Upper lobe of left lung (tissue), 6 donors: ENCODE results near the gene ACOXL. TPM values are rescaled to one million over a fixed set of nuclear protein-coding genes. Genes with fewer than 3 reads are reported as not detected.

Experiments used
- ATAC-seq, 2 donors: fragments of 200-7000 bp; cut with Tn5 transposase; one replicate each; pipeline ENCODE4 v1.9.1; 2022; ENCODE audit warnings: mild to moderate bottlenecking in 2 of 2, moderate library complexity in 2 of 2; ENCODE audit not compliant: low FRiP score in 2 of 2
- DNase-seq, 2 donors: peaks; one replicate each; pipeline ENCODE4 v3.0.0-alpha.2; 2019 to 2020
- H3K27ac ChIP-seq, 4 donors: fragments of 200-600 bp; sonication (generic); one replicate each; pipeline ENCODE4 v1.5.1; 2016 to 2019
- H3K27me3 ChIP-seq, 4 donors: fragments of 200-600 bp; sonication (generic); one replicate each; pipeline ENCODE4 v1.5.1; 2017 to 2019
- H3K36me3 ChIP-seq, 4 donors: fragments of 200-600 bp; sonication (generic); one replicate each; pipeline ENCODE4 v1.5.1; 2016 to 2019
- H3K4me1 ChIP-seq, 4 donors: fragments of 200-600 bp; sonication (generic); one replicate each; pipeline ENCODE4 v1.5.1; 2018 to 2019
- H3K4me3 ChIP-seq, 4 donors: fragments of 200-600 bp; sonication (generic); one replicate each; pipeline ENCODE4 v1.5.1; 2017 to 2019; ENCODE audit warnings: mild to moderate bottlenecking in 2 of 4, moderate library complexity in 1 of 4
- H3K9me3 ChIP-seq, 4 donors: fragments of 200-600 bp; sonication (generic); one replicate each; pipeline ENCODE4 v1.5.1; 2018 to 2019
- CTCF ChIP-seq, 6 experiments: fragments of 450-650 bp in 4 of 6; fragments of 200-600 bp in 2 of 6; sonication (generic) in 2 of 6; IDR thresholded peaks; one replicate each; pipeline ENCODE4 v1.5.1; 2016 to 2019; ENCODE audit warnings: antibody characterized with exemption in 6 of 6
- EP300 ChIP-seq, 4 donors: sonication (generic); formaldehyde crosslinking; IDR thresholded peaks; one replicate each; pipeline ENCODE4 v1.5.1; 2017; ENCODE audit warnings: antibody characterized with exemption in 4 of 4, control low read depth in 2 of 4
- POLR2A ChIP-seq, 4 donors: fragments of 450-650 bp; IDR thresholded peaks; one replicate each; pipeline ENCODE4 v1.5.1; 2016 to 2017; ENCODE audit warnings: antibody characterized with exemption in 4 of 4, mild to moderate bottlenecking in 2 of 4
- POLR2AphosphoS5 ChIP-seq, 2 donors: sonication (generic); formaldehyde crosslinking; IDR thresholded peaks; one replicate each; pipeline ENCODE4 v1.5.1; 2017; ENCODE audit warnings: antibody characterized with exemption in 2 of 2
- WGBS, 2 donors: methylation state at CpG; one replicate each; pipeline ENCODE4 v1.1.5; 2017 to 2018; 5-methylcytosine and 5-hydroxymethylcytosine counted together
- total RNA-seq, 6 donors: library from RNA; depleted of rRNA in 4 of 6; stranded (reverse); fragments of >200 nt in 4 of 6; gene quantifications; one replicate each; pipeline versions ENCODE4 v1.1.0 to v1.2.1, GENCODE V29; 2016 to 2021
- donor health status: DM: no; HTN: no; CAD: no; lungs with moderate emphysema.
- donor health status: DM: no; HTN: yes; CAD: no; lungs with severe emphysema.

The ACOXL gene
- total RNA-seq, 6 donors from 2014 or later, result 30.2 to 128 (median 38.0) TPM

GRCh38 chr2:110727923-110728322 lies 4.5 kb upstream of the ACOXL start:
- TF ChIP-seq POLR2A (IDR thresholded peaks at IDR 0.05) (no peak), CTCF (IDR thresholded peaks at IDR 0.05) (no peak), POLR2AphosphoS5 (IDR thresholded peaks at IDR 0.05) (no peak), EP300 (IDR thresholded peaks at IDR 0.05) (no peak)
- Histone ChIP-seq H3K36me3 (no peaks in the 10 kb centered on the region), H3K9me3 (no peaks in the 10 kb centered on the region), H3K4me1 (peaks cover 4 to 11% (median 7%) of the 10 kb centered on the region in 4 donors), H3K4me3 (no peak overlapping the region), H3K27me3 (peaks cover 0 to 9% (median 2%) of the 10 kb centered on the region in 4 donors), H3K27ac (no peak overlapping the region)
- no peak for ATAC-seq
- DNase-seq, result no peak
- 94 to 96% methylated on average over 4 of the region's 4 CpGs for WGBS, 2 donors

- TF ChIP-seq POLR2AphosphoS5 (IDR thresholded peaks at IDR 0.05) (no peak), CTCF (IDR thresholded peaks at IDR 0.05) (no peak), EP300 (IDR thresholded peaks at IDR 0.05) (no peak), POLR2A (IDR thresholded peaks at IDR 0.05) (no peak)
- H3K9me3 ChIP-seq, result no peaks in the 10 kb centered on the region
- peaks cover 0 to 12% (median 5%) of the 10 kb centered on the region in 4 donors for H3K27me3 ChIP-seq
- H3K27ac ChIP-seq, result no peak overlapping the region
- H3K4me3 ChIP-seq, result no peak overlapping the region
- no peaks in the 10 kb centered on the region for H3K36me3 ChIP-seq
- no peak for DNase-seq
- no peak for ATAC-seq
- H3K4me1 ChIP-seq, result peaks cover 8 to 14% (median 10%) of the 10 kb centered on the region in 4 donors
- 77 to 79% methylated on average over 7 of the region's 7 CpGs for WGBS, 2 donors
Measured at GRCh38 chr2:110729106-110729505, 3.3 kb upstream of the ACOXL start.

- ATAC-seq, result no peak
Measured at GRCh38 chr2:110731064-110731463, 1.3 kb upstream of the ACOXL start.

GRCh38 chr2:110735366-110735765 lies 3.0 kb downstream of the ACOXL start:
- TF ChIP-seq POLR2A (IDR thresholded peaks at IDR 0.05) (peak in 1 of 4 donors; percentile 58), EP300 (IDR thresholded peaks at IDR 0.05) (peak in 1 of 4 donors; percentile 58), CTCF (IDR thresholded peaks at IDR 0.05) (no peak), POLR2AphosphoS5 (IDR thresholded peaks at IDR 0.05) (peak in 1 of 2 donors; percentile 44)
- DNase-seq (peak in 1 of 2 donors; percentile 82), ATAC-seq (peak; percentile 62 to 81)
- peaks cover 0 to 12% (median 5%) of the 10 kb centered on the region in 4 donors for H3K27me3 ChIP-seq
- peak overlapping the region in 3 of 4 donors; percentile 40 to 59 (median 49) for H3K27ac ChIP-seq
- H3K4me3 ChIP-seq, result peak overlapping the region in 3 of 4 donors; percentile 2 to 56 (median 14)
- no peaks in the 10 kb centered on the region for H3K36me3 ChIP-seq
- H3K4me1 ChIP-seq, result peaks cover 8 to 14% (median 10%) of the 10 kb centered on the region in 4 donors
- 33 to 39% methylated on average over 2 to 4 of the region's 4 CpGs for WGBS, 2 donors
- no peaks in the 10 kb centered on the region for H3K9me3 ChIP-seq

More at GRCh38 chr2:110731064-110731463, 1.3 kb upstream of the ACOXL start:
- no peak overlapping the region for H3K4me3 ChIP-seq
- 92 to 94% methylated on average over 5 of the region's 5 CpGs for WGBS, 2 donors
- TF ChIP-seq CTCF (IDR thresholded peaks at IDR 0.05) (no peak), EP300 (IDR thresholded peaks at IDR 0.05) (no peak), POLR2A (IDR thresholded peaks at IDR 0.05) (no peak), POLR2AphosphoS5 (IDR thresholded peaks at IDR 0.05) (no peak)
- peaks cover 0 to 12% (median 5%) of the 10 kb centered on the region in 4 donors for H3K27me3 ChIP-seq
- no peaks in the 10 kb centered on the region for H3K36me3 ChIP-seq
- no peak for DNase-seq
- H3K9me3 ChIP-seq, result no peaks in the 10 kb centered on the region
- H3K27ac ChIP-seq, result no peak overlapping the region
- H3K4me1 ChIP-seq, result peaks cover 8 to 14% (median 10%) of the 10 kb centered on the region in 4 donors

GRCh38 chr2:110737783-110738182 lies 5.4 kb downstream of the ACOXL start:
- no peak for DNase-seq
- Histone ChIP-seq H3K36me3 (no peaks in the 10 kb centered on the region), H3K27me3 (peaks cover 0 to 7% (median 3%) of the 10 kb centered on the region in 4 donors), H3K27ac (no peak overlapping the region), H3K9me3 (no peaks in the 10 kb centered on the region), H3K4me1 (peaks cover under 1 to 12% (median 6%) of the 10 kb centered on the region in 4 donors), H3K4me3 (no peak overlapping the region)
- TF ChIP-seq POLR2A (IDR thresholded peaks at IDR 0.05) (no peak), CTCF (IDR thresholded peaks at IDR 0.05) (no peak), EP300 (IDR thresholded peaks at IDR 0.05) (no peak), POLR2AphosphoS5 (IDR thresholded peaks at IDR 0.05) (no peak)
- WGBS, 2 donors, result 81 to 97% methylated on average over 2 of the region's 2 CpGs
- ATAC-seq, result no peak
